Measurements from ENCODE around the gene CYBA.

The CYBA gene

GRCh38 chr16:88662843-88663606 is 12.2 kb upstream of the CYBA start, which contains the start of gene MVD:
TSS of gene MVD (minus strand) at chr16:88663091. CDS start at chr16:88663080, 11 bp downstream.
- no peak for TF ChIP-seq CTCF (IDR thresholded peaks at IDR 0.05; ENCODE audit: low read depth, low read length)
- H3K4me3 ChIP-seq (ENCODE audit: low read depth, low read length): peak within 1 kb of the TSS; percentile 76
- in situ Hi-C loops (cut with HindIII; ENCODE audit: low sequenced_read_pairs): no loop called here
- peak; percentile 98 for DNase-seq (ENCODE audit: low read depth, low spot score)

GRCh38 chr16:88662222-88662842 is 11.5 kb upstream of the CYBA start:
- peak overlapping the region; percentile 76 for H3K4me3 ChIP-seq (ENCODE audit: low read depth, low read length)
- in situ Hi-C loops (cut with HindIII; ENCODE audit: low sequenced_read_pairs): no loop called here

GRCh38 chr16:88661468-88661867 is 10.6 kb upstream of the CYBA start:
- TF ChIP-seq CTCF (IDR thresholded peaks at IDR 0.05; ENCODE audit: low read depth, low read length): no peak
- in situ Hi-C loops (cut with HindIII; ENCODE audit: low sequenced_read_pairs): no loop called here
- DNase-seq (ENCODE audit: low read depth, low spot score): no peak
- no peak overlapping the region for H3K4me3 ChIP-seq (ENCODE audit: low read depth, low read length)

More at GRCh38 chr16:88662222-88662842, 11.5 kb upstream of the CYBA start:
- no peak for DNase-seq (ENCODE audit: low read depth, low spot score)
- TF ChIP-seq CTCF (IDR thresholded peaks at IDR 0.05; ENCODE audit: low read depth, low read length): no peak

GRCh38 chr16:88659160-88659559 is 8.3 kb upstream of the CYBA start:
- no peak for TF ChIP-seq CTCF (IDR thresholded peaks at IDR 0.05; ENCODE audit: low read depth, low read length)
- DNase-seq (ENCODE audit: low read depth, low spot score): no peak
- in situ Hi-C loops (cut with HindIII; ENCODE audit: low sequenced_read_pairs): no loop called here
- H3K4me3 ChIP-seq (ENCODE audit: low read depth, low read length): no peak overlapping the region

GRCh38 chr16:88658714-88659113 is 7.9 kb upstream of the CYBA start:
- no peak overlapping the region for H3K4me3 ChIP-seq (ENCODE audit: low read depth, low read length)
- in situ Hi-C loops (cut with HindIII; ENCODE audit: low sequenced_read_pairs): no loop called here
- no peak for TF ChIP-seq CTCF (IDR thresholded peaks at IDR 0.05; ENCODE audit: low read depth, low read length)
- no peak for DNase-seq (ENCODE audit: low read depth, low spot score)

GRCh38 chr16:88657371-88657770 is 6.5 kb upstream of the CYBA start:
- no peak overlapping the region for H3K4me3 ChIP-seq (ENCODE audit: low read depth, low read length)
- no peak for TF ChIP-seq CTCF (IDR thresholded peaks at IDR 0.05; ENCODE audit: low read depth, low read length)
- DNase-seq (ENCODE audit: low read depth, low spot score): no peak
- in situ Hi-C loops (cut with HindIII; ENCODE audit: low sequenced_read_pairs): no loop called here

Data from astrocyte of the spinal cord (primary cell).